Measurements from ENCODE around the gene KCTD7.
"Not testable (repeated sequence)": the region's sequence is repeated elsewhere in the genome, so short reads cannot be mapped to it uniquely, and the experiment has no call there.

KCTD7 gene

GRCh38 chr7:66615699-66616098 lies 13.0 kb upstream of the KCTD7 start:
- no peaks in the 10 kb centered on the region for H4K20me1 ChIP-seq (ENCODE audit: insufficient read depth, low read length)
- no peaks in the 10 kb centered on the region for H3K79me2 ChIP-seq (ENCODE audit: insufficient read depth, low read length)
- H3K4me1 ChIP-seq (ENCODE audit: insufficient read depth, low read length) = no peaks in the 10 kb centered on the region
- no peaks in the 10 kb centered on the region for H3K27me3 ChIP-seq (ENCODE audit: insufficient read depth, low read length, poor library complexity)
- H3K9ac ChIP-seq (ENCODE audit: low read depth, low read length) = no peak overlapping the region
- H3K36me3 ChIP-seq (ENCODE audit: insufficient read depth, low read length) = no peaks in the 10 kb centered on the region
- H3K4me2 ChIP-seq (ENCODE audit: insufficient read depth, low read length) = no peak overlapping the region
- no peak overlapping the region for H2AFZ ChIP-seq (ENCODE audit: low read depth, low read length)
- TF ChIP-seq EZH2 (IDR thresholded peaks at IDR 0.05; ENCODE audit: borderline replicate concordance, low read depth, low read length, severe bottlenecking) (no peak), CTCF (IDR thresholded peaks at IDR 0.05; ENCODE audit: borderline replicate concordance, extremely low read depth, low read length, poor library complexity, severe bottlenecking) (no peak)
- no peak for DNase-seq
- H3K27ac ChIP-seq (ENCODE audit: low read length) = no peak overlapping the region
- H3K9me3 ChIP-seq (ENCODE audit: insufficient read depth, low read length, severe bottlenecking) = no peaks in the 10 kb centered on the region
- no peak for ATAC-seq (ENCODE audit: insufficient read depth, low read depth)
- no peak overlapping the region for H3K4me3 ChIP-seq (ENCODE audit: low read depth in 1 of 2, low read length in 2 of 2)

GRCh38 chr7:66617295-66617694 lies 11.4 kb upstream of the KCTD7 start:
- H2AFZ ChIP-seq (ENCODE audit: low read depth, low read length) = no peak overlapping the region
- no peaks in the 10 kb centered on the region for H3K9me3 ChIP-seq (ENCODE audit: insufficient read depth, low read length, severe bottlenecking)
- H3K9ac ChIP-seq (ENCODE audit: low read depth, low read length) = no peak overlapping the region
- no peak overlapping the region for H3K4me2 ChIP-seq (ENCODE audit: insufficient read depth, low read length)
- DNase-seq (no peak), ATAC-seq (ENCODE audit: insufficient read depth, low read depth) (no peak)
- H3K27me3 ChIP-seq (ENCODE audit: insufficient read depth, low read length, poor library complexity) = no peaks in the 10 kb centered on the region
- H4K20me1 ChIP-seq (ENCODE audit: insufficient read depth, low read length) = no peaks in the 10 kb centered on the region
- H3K36me3 ChIP-seq (ENCODE audit: insufficient read depth, low read length) = no peaks in the 10 kb centered on the region
- no peaks in the 10 kb centered on the region for H3K79me2 ChIP-seq (ENCODE audit: insufficient read depth, low read length)
- TF ChIP-seq EZH2 (IDR thresholded peaks at IDR 0.05; ENCODE audit: borderline replicate concordance, low read depth, low read length, severe bottlenecking) (no peak), CTCF (IDR thresholded peaks at IDR 0.05; ENCODE audit: borderline replicate concordance, extremely low read depth, low read length, poor library complexity, severe bottlenecking) (no peak)
- no peaks in the 10 kb centered on the region for H3K4me1 ChIP-seq (ENCODE audit: insufficient read depth, low read length)
- H3K4me3 ChIP-seq (ENCODE audit: low read depth in 1 of 2, low read length in 2 of 2) = no peak overlapping the region
- no peak overlapping the region for H3K27ac ChIP-seq (ENCODE audit: low read length)

GRCh38 chr7:66619341-66619948 lies 9.2 kb upstream of the KCTD7 start:
- not testable (repeated sequence) for H4K20me1 ChIP-seq (ENCODE audit: insufficient read depth, low read length); H2AFZ ChIP-seq (ENCODE audit: low read depth, low read length); H3K4me3 ChIP-seq (ENCODE audit: low read depth in 1 of 2, low read length in 2 of 2); ATAC-seq (ENCODE audit: insufficient read depth, low read depth); H3K27ac ChIP-seq (ENCODE audit: low read length); H3K79me2 ChIP-seq (ENCODE audit: insufficient read depth, low read length); H3K4me1 ChIP-seq (ENCODE audit: insufficient read depth, low read length); DNase-seq; H3K9ac ChIP-seq (ENCODE audit: low read depth, low read length); H3K4me2 ChIP-seq (ENCODE audit: insufficient read depth, low read length); H3K27me3 ChIP-seq (ENCODE audit: insufficient read depth, low read length, poor library complexity); H3K36me3 ChIP-seq (ENCODE audit: insufficient read depth, low read length); H3K9me3 ChIP-seq (ENCODE audit: insufficient read depth, low read length, severe bottlenecking)

- H3K4me2 ChIP-seq (ENCODE audit: insufficient read depth, low read length) = no peak overlapping the region
- DNase-seq (no peak), ATAC-seq (ENCODE audit: insufficient read depth, low read depth) (no peak)
- H2AFZ ChIP-seq (ENCODE audit: low read depth, low read length) = no peak overlapping the region
- no peak overlapping the region for H3K27ac ChIP-seq (ENCODE audit: low read length)
- no peaks in the 10 kb centered on the region for H3K9me3 ChIP-seq (ENCODE audit: insufficient read depth, low read length, severe bottlenecking)
- no peaks in the 10 kb centered on the region for H3K27me3 ChIP-seq (ENCODE audit: insufficient read depth, low read length, poor library complexity)
- peaks cover 30% of the 10 kb centered on the region for H3K4me1 ChIP-seq (ENCODE audit: insufficient read depth, low read length)
- H3K79me2 ChIP-seq (ENCODE audit: insufficient read depth, low read length) = no peaks in the 10 kb centered on the region
- H3K9ac ChIP-seq (ENCODE audit: low read depth, low read length) = no peak overlapping the region
- no peaks in the 10 kb centered on the region for H3K36me3 ChIP-seq (ENCODE audit: insufficient read depth, low read length)
- H4K20me1 ChIP-seq (ENCODE audit: insufficient read depth, low read length) = no peaks in the 10 kb centered on the region
- H3K4me3 ChIP-seq (ENCODE audit: low read depth in 1 of 2, low read length in 2 of 2) = no peak overlapping the region
- TF ChIP-seq CTCF (IDR thresholded peaks at IDR 0.05; ENCODE audit: borderline replicate concordance, extremely low read depth, low read length, poor library complexity, severe bottlenecking) (no peak), EZH2 (IDR thresholded peaks at IDR 0.05; ENCODE audit: borderline replicate concordance, low read depth, low read length, severe bottlenecking) (no peak)
Observed at GRCh38 chr7:66626331-66626934, 2.2 kb upstream of the KCTD7 start.
